Loucy (cell line): Measurements from ENCODE around the gene RANBP17.

Experiments
- H2AFZ ChIP-seq: fragments of 200-600 bp; sonication (generic); 2 replicates; pipeline ENCODE4 v1.6.0; 2016; ENCODE audit warnings: antibody characterized with exemption, mild to moderate bottlenecking, low read length, moderate library complexity
- H3F3A ChIP-seq: fragments of 200-600 bp; 2 replicates; pipeline ENCODE4 v1.6.0; 2016; ENCODE audit warnings: antibody characterized with exemption, low read depth, mild to moderate bottlenecking
- H3K27me3 ChIP-seq: fragments of 200-600 bp; sonication (generic); 2 replicates; pipeline ENCODE4 v1.6.1; 2014; ENCODE audit warnings: low read length, mild to moderate bottlenecking; ENCODE audit not compliant: insufficient read depth, poor library complexity, severe bottlenecking
- H3K36me3 ChIP-seq: fragments of 200-600 bp; sonication (generic); 2 replicates; pipeline ENCODE4 v1.6.1; 2016; ENCODE audit warnings: low read length; ENCODE audit not compliant: insufficient read depth
- H3K4me1 ChIP-seq: fragments of 200-600 bp; sonication (generic); 2 replicates; pipeline ENCODE4 v1.5.1; 2014; ENCODE audit warnings: low read length, mild to moderate bottlenecking; ENCODE audit not compliant: insufficient read depth, poor library complexity, severe bottlenecking
- H3K4me2 ChIP-seq: fragments of 200-600 bp; sonication (generic); 2 replicates; pipeline ENCODE4 v1.6.0; 2014; ENCODE audit warnings: antibody characterized with exemption, low read length, low read depth, mild to moderate bottlenecking; ENCODE audit not compliant: poor library complexity, severe bottlenecking
- H3K4me3 ChIP-seq: fragments of 200-600 bp; sonication (generic); 2 replicates; pipeline ENCODE4 v1.5.1; 2014; ENCODE audit warnings: low read length, mild to moderate bottlenecking, mixed read lengths; ENCODE audit not compliant: poor library complexity, severe bottlenecking
- H3K79me2 ChIP-seq: fragments of 200-600 bp; sonication (generic); 2 replicates; pipeline ENCODE4 v1.6.1; 2014; ENCODE audit warnings: low read length; ENCODE audit not compliant: insufficient read depth
- H3K9ac ChIP-seq: fragments of 200-600 bp; sonication (generic); 2 replicates; pipeline ENCODE4 v1.6.0; 2014; ENCODE audit warnings: mild to moderate bottlenecking, low read depth, low read length, moderate library complexity; ENCODE audit not compliant: poor library complexity, severe bottlenecking
- H3K9me2 ChIP-seq: fragments of 200-600 bp; sonication (generic); replicated peaks from 2 replicates; pipeline ENCODE4 v1.6.1; 2016; ENCODE audit warnings: low read depth, low read length, mixed read lengths
- H3K9me3 ChIP-seq: fragments of 200-600 bp; sonication (generic); 2 replicates; pipeline ENCODE4 v1.6.1; 2014; ENCODE audit warnings: mild to moderate bottlenecking, antibody characterized with exemption, low read length, low read depth; ENCODE audit not compliant: insufficient read depth
- H4K20me1 ChIP-seq: fragments of 200-600 bp; sonication (generic); 2 replicates; pipeline ENCODE4 v1.6.0; 2014; ENCODE audit warnings: antibody characterized with exemption, low read length, mild to moderate bottlenecking; ENCODE audit not compliant: insufficient read depth, poor library complexity, severe bottlenecking
- EZH2phosphoT487 ChIP-seq: fragments of 200-600 bp; IDR thresholded peaks from 2 replicates; pipeline ENCODE4 v1.6.1; 2018; ENCODE audit warnings: antibody characterized with exemption, mild to moderate bottlenecking, moderate library complexity, borderline replicate concordance
- TF ChIP-seq, protein P1 (sequence below): fragments of 200-600 bp; sonication (generic); conservative IDR thresholded peaks from 2 replicates; pipeline ENCODE4 v1.5.1; 2014; ENCODE audit warnings: mild to moderate bottlenecking, antibody characterized with exemption, low read length

Gene RANBP17

DNA sequence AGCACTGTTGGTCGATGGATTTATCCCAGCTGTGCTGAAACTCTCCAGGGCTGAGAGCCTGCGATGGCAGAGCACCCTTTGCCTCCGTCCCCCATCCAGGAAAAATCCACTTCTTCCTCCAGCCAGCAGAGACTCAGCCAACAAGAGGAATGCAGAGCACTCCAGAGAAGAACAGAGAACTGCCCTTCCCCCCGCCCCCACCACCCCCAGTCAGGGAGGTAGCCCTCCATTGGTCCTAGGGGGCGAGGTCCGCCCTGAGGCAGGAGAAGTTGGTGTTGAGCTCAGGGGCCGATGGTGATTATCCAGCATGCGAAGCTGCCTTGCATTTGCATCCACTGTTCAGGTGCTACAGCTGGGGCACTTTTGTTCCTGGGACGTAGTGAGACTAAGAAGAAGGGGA lies 456.2 kb downstream of the RANBP17 start:
- Histone ChIP-seq H3K27me3 (no peaks in the 10 kb centered on the region), H3K9me2 (no peaks in the 10 kb centered on the region)
- TF ChIP-seq, protein P1, sequence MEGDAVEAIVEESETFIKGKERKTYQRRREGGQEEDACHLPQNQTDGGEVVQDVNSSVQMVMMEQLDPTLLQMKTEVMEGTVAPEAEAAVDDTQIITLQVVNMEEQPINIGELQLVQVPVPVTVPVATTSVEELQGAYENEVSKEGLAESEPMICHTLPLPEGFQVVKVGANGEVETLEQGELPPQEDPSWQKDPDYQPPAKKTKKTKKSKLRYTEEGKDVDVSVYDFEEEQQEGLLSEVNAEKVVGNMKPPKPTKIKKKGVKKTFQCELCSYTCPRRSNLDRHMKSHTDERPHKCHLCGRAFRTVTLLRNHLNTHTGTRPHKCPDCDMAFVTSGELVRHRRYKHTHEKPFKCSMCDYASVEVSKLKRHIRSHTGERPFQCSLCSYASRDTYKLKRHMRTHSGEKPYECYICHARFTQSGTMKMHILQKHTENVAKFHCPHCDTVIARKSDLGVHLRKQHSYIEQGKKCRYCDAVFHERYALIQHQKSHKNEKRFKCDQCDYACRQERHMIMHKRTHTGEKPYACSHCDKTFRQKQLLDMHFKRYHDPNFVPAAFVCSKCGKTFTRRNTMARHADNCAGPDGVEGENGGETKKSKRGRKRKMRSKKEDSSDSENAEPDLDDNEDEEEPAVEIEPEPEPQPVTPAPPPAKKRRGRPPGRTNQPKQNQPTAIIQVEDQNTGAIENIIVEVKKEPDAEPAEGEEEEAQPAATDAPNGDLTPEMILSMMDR = no peak
- no peak for TF ChIP-seq EZH2phosphoT487

DNA sequence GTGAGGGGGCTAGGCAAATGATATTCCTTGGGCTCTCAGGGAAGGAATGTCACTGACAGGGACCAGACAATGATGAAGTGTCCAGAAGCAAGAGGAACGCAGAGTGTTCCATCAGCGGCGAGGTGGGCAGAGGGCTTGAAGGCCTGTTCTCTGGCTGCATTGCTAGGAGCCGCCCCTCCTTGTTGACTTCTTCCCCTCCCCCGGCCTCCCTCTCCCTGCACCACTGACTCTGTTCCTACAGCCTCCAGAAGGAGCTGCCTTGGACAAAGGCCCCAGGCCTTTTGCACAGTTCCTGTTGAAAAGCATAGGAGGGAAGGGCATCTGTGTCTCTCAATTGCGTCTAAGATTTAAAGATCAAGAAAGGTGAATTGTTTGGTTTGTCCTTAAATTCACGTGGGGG lies 459.6 kb downstream of the RANBP17 start:
- no peak for TF ChIP-seq EZH2phosphoT487
- TF ChIP-seq, protein P1 = no peak
- H3K36me3 ChIP-seq = no peaks in the 10 kb centered on the region
- no peaks in the 10 kb centered on the region for H4K20me1 ChIP-seq
- no peaks in the 10 kb centered on the region for H3K9me2 ChIP-seq
- H3K4me1 ChIP-seq = no peaks in the 10 kb centered on the region
- H3K4me3 ChIP-seq = no peak overlapping the region
- no peak overlapping the region for H3K9ac ChIP-seq
- no peaks in the 10 kb centered on the region for H3K27me3 ChIP-seq
- no peaks in the 10 kb centered on the region for H3F3A ChIP-seq
- H3K9me3 ChIP-seq = no peaks in the 10 kb centered on the region
- no peak overlapping the region for H3K4me2 ChIP-seq
- no peaks in the 10 kb centered on the region for H3K79me2 ChIP-seq
- no peak overlapping the region for H2AFZ ChIP-seq

More for the DNA sequence above, 456.2 kb downstream of the RANBP17 start:
- Histone ChIP-seq H4K20me1 (no peaks in the 10 kb centered on the region), H3F3A (no peaks in the 10 kb centered on the region), H3K4me2 (no peak overlapping the region), H3K4me3 (no peak overlapping the region), H3K36me3 (no peaks in the 10 kb centered on the region), H3K4me1 (no peaks in the 10 kb centered on the region), H3K79me2 (no peaks in the 10 kb centered on the region), H3K9ac (no peak overlapping the region), H3K9me3 (no peaks in the 10 kb centered on the region), H2AFZ (no peak overlapping the region)

DNA sequence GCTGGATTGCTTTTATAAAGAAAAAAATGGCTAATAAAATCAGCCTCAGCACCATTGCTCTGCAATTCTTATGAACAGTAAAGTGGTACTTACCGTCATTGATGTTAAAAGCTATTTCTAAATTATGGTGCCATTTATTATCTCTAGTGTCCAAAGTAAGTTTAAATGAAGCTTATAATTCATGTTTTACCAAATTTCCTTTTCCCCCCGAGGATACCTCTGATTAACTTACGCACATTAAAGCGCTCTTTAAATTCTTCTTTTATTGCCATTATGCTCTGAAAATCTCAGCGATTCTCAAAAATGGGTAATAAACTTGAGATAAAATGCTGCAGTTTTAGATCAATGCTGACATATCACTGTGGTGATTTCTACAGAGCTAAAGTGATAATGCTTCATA lies 460.7 kb downstream of the RANBP17 start:
- TF ChIP-seq, protein P1 = no peak
- no peak for TF ChIP-seq EZH2phosphoT487
- H3K27me3 ChIP-seq = no peaks in the 10 kb centered on the region
- no peaks in the 10 kb centered on the region for H3F3A ChIP-seq
- H3K9me2 ChIP-seq = no peaks in the 10 kb centered on the region
- no peak overlapping the region for H3K4me2 ChIP-seq
- H3K36me3 ChIP-seq = no peaks in the 10 kb centered on the region
- H2AFZ ChIP-seq = no peak overlapping the region
- no peak overlapping the region for H3K9ac ChIP-seq
- H3K79me2 ChIP-seq = no peaks in the 10 kb centered on the region
- no peaks in the 10 kb centered on the region for H4K20me1 ChIP-seq
- no peaks in the 10 kb centered on the region for H3K4me1 ChIP-seq
- H3K9me3 ChIP-seq = no peaks in the 10 kb centered on the region
- no peak overlapping the region for H3K4me3 ChIP-seq
